OCI-LY7 (cell line): ENCODE results near the gene TMEM143.

Experiments
- EZH2phosphoT487 ChIP-seq: fragments of 200-600 bp; sonication (generic); IDR thresholded peaks from 2 replicates; pipeline ENCODE4 v1.6.1; 2018; ENCODE audit warnings: low read depth, borderline replicate concordance, mild to moderate bottlenecking, mixed run types, antibody characterized with exemption, low read length, moderate library complexity, mixed read lengths
- TF ChIP-seq, protein P1 (sequence below): fragments of 200-600 bp; sonication (generic); conservative IDR thresholded peaks from 2 replicates; pipeline ENCODE4 v1.5.1; 2014; ENCODE audit warnings: mild to moderate bottlenecking, antibody characterized with exemption, low read length, moderate library complexity, mixed read lengths

DNA sequence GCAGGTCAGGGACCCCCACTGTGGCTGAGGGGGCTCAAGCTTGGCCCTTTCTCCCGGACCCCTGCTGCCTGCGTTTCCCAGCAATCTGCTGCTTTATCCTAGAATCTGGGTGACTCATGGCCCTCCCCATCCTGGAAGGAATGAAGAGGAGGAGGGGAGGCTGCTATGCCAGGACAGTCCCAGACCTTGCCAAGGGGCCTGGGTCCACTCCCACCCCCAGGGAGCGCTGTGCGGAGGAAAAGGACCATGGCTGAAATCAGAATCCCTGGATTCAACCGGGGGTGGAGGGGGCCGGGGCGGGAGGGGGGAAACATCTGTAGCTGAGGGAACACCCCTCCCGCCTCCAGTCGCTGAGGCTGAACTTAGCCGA, 73.4 kb downstream of the TMEM143 start:
- TF ChIP-seq, protein P1, sequence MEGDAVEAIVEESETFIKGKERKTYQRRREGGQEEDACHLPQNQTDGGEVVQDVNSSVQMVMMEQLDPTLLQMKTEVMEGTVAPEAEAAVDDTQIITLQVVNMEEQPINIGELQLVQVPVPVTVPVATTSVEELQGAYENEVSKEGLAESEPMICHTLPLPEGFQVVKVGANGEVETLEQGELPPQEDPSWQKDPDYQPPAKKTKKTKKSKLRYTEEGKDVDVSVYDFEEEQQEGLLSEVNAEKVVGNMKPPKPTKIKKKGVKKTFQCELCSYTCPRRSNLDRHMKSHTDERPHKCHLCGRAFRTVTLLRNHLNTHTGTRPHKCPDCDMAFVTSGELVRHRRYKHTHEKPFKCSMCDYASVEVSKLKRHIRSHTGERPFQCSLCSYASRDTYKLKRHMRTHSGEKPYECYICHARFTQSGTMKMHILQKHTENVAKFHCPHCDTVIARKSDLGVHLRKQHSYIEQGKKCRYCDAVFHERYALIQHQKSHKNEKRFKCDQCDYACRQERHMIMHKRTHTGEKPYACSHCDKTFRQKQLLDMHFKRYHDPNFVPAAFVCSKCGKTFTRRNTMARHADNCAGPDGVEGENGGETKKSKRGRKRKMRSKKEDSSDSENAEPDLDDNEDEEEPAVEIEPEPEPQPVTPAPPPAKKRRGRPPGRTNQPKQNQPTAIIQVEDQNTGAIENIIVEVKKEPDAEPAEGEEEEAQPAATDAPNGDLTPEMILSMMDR: no peak
- no peak for TF ChIP-seq EZH2phosphoT487
